Gastrocnemius medialis (tissue), 4 donors: ENCODE measurements around the gene TRIM71.

ENCODE experiments used
- POLR2A ChIP-seq, 2 donors: fragments of 450-650 bp; IDR thresholded peaks; one replicate each; pipeline ENCODE4 v1.6.1; 2017; ENCODE audit warnings: antibody characterized with exemption in 2 of 2, mild to moderate bottlenecking in 2 of 2, moderate library complexity in 2 of 2
- TF ChIP-seq, protein P1 (sequence below), 5 experiments: fragments of 450-650 bp in 3 of 5; fragments of 200-600 bp in 2 of 5; sonication (generic) in 2 of 5; IDR thresholded peaks in 4 of 5; conservative IDR thresholded peaks in 1 of 5; 1 replicate in 4 of 5; 2 replicates in 1 of 5; pipeline ENCODE4 v1.5.1; 2016 to 2019; ENCODE audit warnings: antibody characterized with exemption in 5 of 5, mild to moderate bottlenecking in 3 of 5, moderate library complexity in 3 of 5

DNA sequence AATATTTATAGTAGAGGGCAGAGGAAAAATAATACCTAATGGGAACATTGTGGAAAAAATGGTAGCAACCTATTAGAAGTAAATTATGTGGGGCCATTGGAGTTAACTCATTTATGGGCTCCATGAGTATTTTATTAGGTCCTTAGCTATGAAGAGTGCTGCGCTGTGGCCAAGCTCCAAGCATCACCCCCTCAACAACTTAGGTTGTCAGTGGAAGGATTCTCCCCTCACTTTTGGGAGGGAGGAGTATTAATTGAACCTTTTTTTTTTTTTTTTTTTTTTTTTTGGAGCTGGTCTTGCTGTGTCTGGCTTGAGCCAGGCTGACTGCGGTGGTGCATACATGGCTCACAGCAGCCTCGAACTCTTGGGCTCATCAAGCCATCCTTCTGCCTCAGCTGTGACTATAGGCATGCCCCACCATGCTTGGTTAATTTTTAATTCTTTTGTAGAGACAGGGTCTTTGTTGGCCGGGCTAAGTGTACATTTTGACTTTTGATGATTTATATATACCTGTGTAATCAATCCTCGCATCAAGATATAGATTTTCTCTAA lies 45.2 kb downstream of the TRIM71 start:
- TF ChIP-seq, protein P1, sequence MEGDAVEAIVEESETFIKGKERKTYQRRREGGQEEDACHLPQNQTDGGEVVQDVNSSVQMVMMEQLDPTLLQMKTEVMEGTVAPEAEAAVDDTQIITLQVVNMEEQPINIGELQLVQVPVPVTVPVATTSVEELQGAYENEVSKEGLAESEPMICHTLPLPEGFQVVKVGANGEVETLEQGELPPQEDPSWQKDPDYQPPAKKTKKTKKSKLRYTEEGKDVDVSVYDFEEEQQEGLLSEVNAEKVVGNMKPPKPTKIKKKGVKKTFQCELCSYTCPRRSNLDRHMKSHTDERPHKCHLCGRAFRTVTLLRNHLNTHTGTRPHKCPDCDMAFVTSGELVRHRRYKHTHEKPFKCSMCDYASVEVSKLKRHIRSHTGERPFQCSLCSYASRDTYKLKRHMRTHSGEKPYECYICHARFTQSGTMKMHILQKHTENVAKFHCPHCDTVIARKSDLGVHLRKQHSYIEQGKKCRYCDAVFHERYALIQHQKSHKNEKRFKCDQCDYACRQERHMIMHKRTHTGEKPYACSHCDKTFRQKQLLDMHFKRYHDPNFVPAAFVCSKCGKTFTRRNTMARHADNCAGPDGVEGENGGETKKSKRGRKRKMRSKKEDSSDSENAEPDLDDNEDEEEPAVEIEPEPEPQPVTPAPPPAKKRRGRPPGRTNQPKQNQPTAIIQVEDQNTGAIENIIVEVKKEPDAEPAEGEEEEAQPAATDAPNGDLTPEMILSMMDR (IDR thresholded peaks at IDR 0.05 in 4 of 5, conservative IDR thresholded peaks at IDR 0.05 in 1 of 5): no peak
- no peak for TF ChIP-seq POLR2A (IDR thresholded peaks at IDR 0.05)
